ENCODE measurements around the gene S100A7. TPM values are rescaled to one million over a fixed set of nuclear protein-coding genes. Genes with fewer than 3 reads are reported as not detected.
"Not testable (repeated sequence)": the region's sequence is repeated elsewhere in the genome, so short reads cannot be mapped to it uniquely, and the experiment has no call there.

Gene S100A7
- total RNA-seq, 1 donor from 2014 or later = not detected

DNA sequence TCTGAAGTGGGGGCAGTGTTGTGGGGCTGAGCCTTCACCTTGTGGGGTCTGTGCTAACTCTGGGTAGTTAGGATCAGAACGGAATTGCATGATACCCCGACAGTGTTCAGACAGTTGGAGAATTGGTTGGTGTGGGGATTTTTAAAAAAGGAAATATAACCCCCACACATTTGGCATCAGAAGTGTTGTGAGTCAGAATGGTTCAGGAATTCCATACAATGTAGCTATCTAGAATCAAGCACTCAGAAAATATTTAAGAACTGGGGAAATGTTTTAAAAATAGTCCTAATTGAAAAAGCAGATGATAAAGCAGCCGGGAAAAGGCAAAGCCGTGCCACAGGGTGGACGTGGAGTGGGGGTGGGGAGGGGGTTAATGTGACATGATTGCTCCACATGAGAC lies 6.5 kb upstream of the S100A7 start:
- H3K4me1 Mint-ChIP-seq (ENCODE audit: low read depth, unreplicated experiment) = no peaks in the 10 kb centered on the region
- TF ChIP-seq, protein P1, sequence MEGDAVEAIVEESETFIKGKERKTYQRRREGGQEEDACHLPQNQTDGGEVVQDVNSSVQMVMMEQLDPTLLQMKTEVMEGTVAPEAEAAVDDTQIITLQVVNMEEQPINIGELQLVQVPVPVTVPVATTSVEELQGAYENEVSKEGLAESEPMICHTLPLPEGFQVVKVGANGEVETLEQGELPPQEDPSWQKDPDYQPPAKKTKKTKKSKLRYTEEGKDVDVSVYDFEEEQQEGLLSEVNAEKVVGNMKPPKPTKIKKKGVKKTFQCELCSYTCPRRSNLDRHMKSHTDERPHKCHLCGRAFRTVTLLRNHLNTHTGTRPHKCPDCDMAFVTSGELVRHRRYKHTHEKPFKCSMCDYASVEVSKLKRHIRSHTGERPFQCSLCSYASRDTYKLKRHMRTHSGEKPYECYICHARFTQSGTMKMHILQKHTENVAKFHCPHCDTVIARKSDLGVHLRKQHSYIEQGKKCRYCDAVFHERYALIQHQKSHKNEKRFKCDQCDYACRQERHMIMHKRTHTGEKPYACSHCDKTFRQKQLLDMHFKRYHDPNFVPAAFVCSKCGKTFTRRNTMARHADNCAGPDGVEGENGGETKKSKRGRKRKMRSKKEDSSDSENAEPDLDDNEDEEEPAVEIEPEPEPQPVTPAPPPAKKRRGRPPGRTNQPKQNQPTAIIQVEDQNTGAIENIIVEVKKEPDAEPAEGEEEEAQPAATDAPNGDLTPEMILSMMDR (IDR thresholded peaks at IDR 0.05; ENCODE audit: partially characterized antibody, unreplicated experiment) = no peak
- peaks cover 4% of the 10 kb centered on the region for H3K27me3 Mint-ChIP-seq (ENCODE audit: unreplicated experiment)
- no peak overlapping the region for H3K4me3 Mint-ChIP-seq (ENCODE audit: unreplicated experiment)
- DNase-seq = no peak
- peaks cover 4% of the 10 kb centered on the region for H3K9me3 Mint-ChIP-seq (ENCODE audit: unreplicated experiment)
- no peak overlapping the region for H3K27ac Mint-ChIP-seq (ENCODE audit: unreplicated experiment)
- H3K36me3 Mint-ChIP-seq (ENCODE audit: unreplicated experiment) = peaks cover 10% of the 10 kb centered on the region

DNA sequence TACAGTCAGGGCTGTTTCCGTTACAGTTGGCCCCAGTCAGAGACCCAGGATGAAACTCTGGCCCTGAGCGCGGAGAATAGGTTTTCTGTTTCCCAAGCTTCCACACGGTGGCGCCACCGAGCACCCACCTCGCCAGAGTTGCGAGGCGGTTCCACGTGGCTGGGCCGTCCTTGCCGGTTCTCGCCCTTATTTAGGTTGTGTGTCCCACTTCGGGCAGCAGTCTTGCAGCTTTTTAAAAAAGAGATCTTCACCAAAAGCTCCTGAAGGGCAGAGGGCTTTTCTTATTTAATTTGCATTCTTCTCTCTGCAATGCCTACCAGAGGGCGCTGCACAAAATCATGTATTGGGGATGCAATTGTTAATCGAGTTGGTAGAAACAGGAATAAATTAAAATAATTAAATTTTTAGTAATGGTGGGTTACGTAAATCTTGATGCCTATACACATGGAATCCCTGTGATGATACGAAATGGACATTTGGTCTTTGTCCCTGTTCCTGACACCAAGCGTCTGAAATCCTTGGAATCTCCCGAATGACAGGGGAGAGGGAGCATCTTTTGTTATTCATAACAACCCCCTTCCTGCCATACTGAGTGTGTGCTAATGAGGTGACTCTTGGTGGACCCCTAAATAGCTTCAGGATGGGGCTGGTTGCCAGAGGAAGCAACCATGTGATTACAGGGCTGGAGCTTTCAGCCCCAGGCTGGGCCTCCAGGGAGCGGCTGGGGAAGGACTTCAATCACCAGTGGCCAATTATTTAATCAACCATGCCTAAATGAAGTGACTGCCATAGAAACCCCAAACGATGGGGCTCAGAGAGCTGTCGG lies 5.6 kb upstream of the S100A7 start:
- H3K36me3 Mint-ChIP-seq (ENCODE audit: unreplicated experiment) = peaks cover 6% of the 10 kb centered on the region
- TF ChIP-seq, protein P1 (IDR thresholded peaks at IDR 0.05; ENCODE audit: partially characterized antibody, unreplicated experiment) = peak; percentile 90
- DNase-seq = peak; percentile 77
- H3K4me3 Mint-ChIP-seq (ENCODE audit: unreplicated experiment) = no peak overlapping the region
- H3K27ac Mint-ChIP-seq (ENCODE audit: unreplicated experiment) = no peak overlapping the region
- H3K4me1 Mint-ChIP-seq (ENCODE audit: low read depth, unreplicated experiment) = no peaks in the 10 kb centered on the region
- H3K9me3 Mint-ChIP-seq (ENCODE audit: unreplicated experiment) = peaks cover 2% of the 10 kb centered on the region
- H3K27me3 Mint-ChIP-seq (ENCODE audit: unreplicated experiment) = peaks cover 4% of the 10 kb centered on the region

DNA sequence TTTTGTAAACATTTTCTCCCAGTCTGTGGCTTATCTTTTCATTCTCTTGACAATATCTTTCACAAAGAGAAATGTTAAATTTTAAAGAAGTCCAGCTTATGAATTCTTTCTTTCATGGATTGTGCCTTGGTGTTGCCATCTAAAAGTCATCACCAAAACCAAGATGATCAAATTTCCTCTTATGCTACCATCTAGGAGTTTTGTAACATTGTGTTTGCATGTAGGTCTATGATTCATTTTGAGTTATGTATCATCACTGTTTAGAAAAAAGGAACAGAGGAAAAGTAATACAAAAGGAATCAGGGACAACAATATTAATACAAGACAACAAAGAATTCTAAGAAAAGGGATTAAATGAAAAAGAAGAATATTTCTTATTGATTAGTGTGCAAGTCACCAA lies 2.3 kb upstream of the S100A7 start:
- not testable (repeated sequence) for H3K27me3 Mint-ChIP-seq (ENCODE audit: unreplicated experiment); H3K4me3 Mint-ChIP-seq (ENCODE audit: unreplicated experiment); H3K27ac Mint-ChIP-seq (ENCODE audit: unreplicated experiment); H3K9me3 Mint-ChIP-seq (ENCODE audit: unreplicated experiment); DNase-seq; H3K36me3 Mint-ChIP-seq (ENCODE audit: unreplicated experiment); H3K4me1 Mint-ChIP-seq (ENCODE audit: low read depth, unreplicated experiment)

DNA sequence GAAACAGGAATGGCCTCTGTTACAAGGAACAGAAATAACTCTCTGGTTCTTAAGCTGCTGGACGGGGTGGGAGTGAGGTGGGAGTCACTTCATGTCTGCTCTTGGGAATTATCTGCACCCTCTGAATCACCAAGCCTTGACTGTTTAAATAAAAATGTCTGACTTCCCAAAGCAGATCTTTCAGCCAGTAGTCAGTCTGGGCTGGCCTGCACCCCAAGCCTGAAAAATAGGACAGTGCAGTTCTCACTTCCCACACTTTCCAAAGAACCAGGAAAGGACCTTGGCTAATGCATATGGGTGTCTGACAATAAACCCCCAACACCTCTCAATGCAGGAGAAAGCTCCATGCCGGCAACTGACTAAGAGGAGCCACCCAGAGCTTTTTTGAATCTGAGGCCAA lies 796 bp downstream of the S100A7 start:
- Mint-ChIP-seq H3K27ac (ENCODE audit: unreplicated experiment) (no peak overlapping the region), H3K4me3 (ENCODE audit: unreplicated experiment) (no peak overlapping the region)
- TF ChIP-seq, protein P1 (IDR thresholded peaks at IDR 0.05; ENCODE audit: partially characterized antibody, unreplicated experiment) = no peak

DNA sequence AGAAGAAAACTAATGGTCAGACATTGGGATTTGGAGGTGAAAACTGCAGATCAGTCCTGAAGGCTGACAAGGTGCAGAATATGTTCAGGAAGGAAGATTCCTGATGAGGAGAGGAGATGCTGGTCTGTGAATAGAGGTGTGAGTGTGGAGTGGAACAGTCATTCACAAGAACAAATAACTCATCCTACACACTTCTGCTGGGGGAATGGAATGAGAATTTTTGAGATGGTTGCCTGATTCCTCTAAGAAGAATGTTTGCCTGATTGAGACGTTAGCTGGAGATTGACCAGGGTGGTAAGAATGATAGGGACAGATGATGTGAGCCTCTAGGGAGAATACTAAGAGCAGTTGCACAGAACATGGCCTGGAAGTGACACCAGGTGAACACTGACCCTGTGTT lies 4.1 kb downstream of the S100A7 start:
- TF ChIP-seq, protein P1 (IDR thresholded peaks at IDR 0.05; ENCODE audit: partially characterized antibody, unreplicated experiment) = no peak

More for the DNA sequence above, 796 bp downstream of the S100A7 start:
- peaks cover 6% of the 10 kb centered on the region for H3K36me3 Mint-ChIP-seq (ENCODE audit: unreplicated experiment)
- peaks cover 5% of the 10 kb centered on the region for H3K9me3 Mint-ChIP-seq (ENCODE audit: unreplicated experiment)
- peaks cover 3% of the 10 kb centered on the region for H3K27me3 Mint-ChIP-seq (ENCODE audit: unreplicated experiment)
- no peak for DNase-seq
- no peaks in the 10 kb centered on the region for H3K4me1 Mint-ChIP-seq (ENCODE audit: low read depth, unreplicated experiment)

DNA sequence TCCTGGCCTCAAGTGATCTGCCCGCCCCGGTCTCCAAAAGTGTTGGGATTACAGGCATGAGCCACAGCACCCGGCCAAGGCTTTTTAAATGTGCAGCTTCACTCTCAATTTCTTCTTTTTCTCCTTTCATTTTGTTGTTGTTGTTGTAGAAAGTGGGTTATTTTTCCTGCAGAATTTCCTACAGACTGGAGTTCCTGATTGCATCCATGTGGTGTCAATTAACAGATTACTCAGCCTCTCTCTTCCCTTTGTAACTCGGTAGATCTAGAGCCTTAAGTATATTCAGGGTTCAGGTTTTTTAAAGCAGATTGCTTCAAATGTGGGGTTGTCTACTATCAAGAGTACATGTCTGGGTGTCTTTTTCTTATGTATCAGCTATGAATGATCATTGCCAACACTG lies 11.6 kb downstream of the S100A7 start:
- not testable (repeated sequence) for H3K4me3 Mint-ChIP-seq (ENCODE audit: unreplicated experiment); H3K36me3 Mint-ChIP-seq (ENCODE audit: unreplicated experiment); DNase-seq; H3K4me1 Mint-ChIP-seq (ENCODE audit: low read depth, unreplicated experiment); H3K27me3 Mint-ChIP-seq (ENCODE audit: unreplicated experiment); H3K27ac Mint-ChIP-seq (ENCODE audit: unreplicated experiment); H3K9me3 Mint-ChIP-seq (ENCODE audit: unreplicated experiment)

More for the DNA sequence above, 4.1 kb downstream of the S100A7 start:
- Mint-ChIP-seq H3K27ac (ENCODE audit: unreplicated experiment) (no peak overlapping the region), H3K27me3 (ENCODE audit: unreplicated experiment) (peaks cover 5% of the 10 kb centered on the region), H3K4me3 (ENCODE audit: unreplicated experiment) (no peak overlapping the region), H3K4me1 (ENCODE audit: low read depth, unreplicated experiment) (no peaks in the 10 kb centered on the region), H3K36me3 (ENCODE audit: unreplicated experiment) (peaks cover 6% of the 10 kb centered on the region), H3K9me3 (ENCODE audit: unreplicated experiment) (peaks cover 5% of the 10 kb centered on the region)
- DNase-seq = no peak
